GM19043 (cell line): ENCODE measurements around the gene ZNF343.

Experiments used
- ATAC-seq: cut with Tn5 transposase; IDR thresholded peaks from one replicate; pipeline ENCODE4 v1.9.1; 2021; ENCODE audit warnings: low read depth; ENCODE audit not compliant: unreplicated experiment

ZNF343 gene

GRCh38 chr20:2446845-2447244 lies 61.9 kb downstream of the ZNF343 start:
- no peak for ATAC-seq
